Transverse colon (tissue), 4 donors: ENCODE results near the gene PTGFRN.

Experiments used
- EP300 ChIP-seq: sonication (generic); formaldehyde crosslinking; IDR thresholded peaks from one replicate; pipeline ENCODE4 v1.6.1; 2017; ENCODE audit warnings: antibody characterized with exemption, low read depth
- POLR2A ChIP-seq: fragments of 450-650 bp; IDR thresholded peaks from one replicate; pipeline ENCODE4 v1.6.1; 2016; ENCODE audit warnings: antibody characterized with exemption, mild to moderate bottlenecking, moderate library complexity
- POLR2AphosphoS5 ChIP-seq, 3 donors: sonication (generic); formaldehyde crosslinking; IDR thresholded peaks; one replicate each; pipeline ENCODE4 v1.6.1; 2016; ENCODE audit warnings: antibody characterized with exemption in 3 of 3
- TF ChIP-seq, protein P1 (sequence below), 5 experiments: fragments of 200-600 bp in 3 of 5; fragments of 450-650 bp in 2 of 5; sonication (generic) in 3 of 5; IDR thresholded peaks; 1 replicate in 2 of 5; 2 replicates in 3 of 5; pipeline ENCODE4 v1.5.1; 2016 to 2017; ENCODE audit warnings: antibody characterized with exemption in 5 of 5, inconsistent platforms in 3 of 5, mild to moderate bottlenecking in 2 of 5, moderate library complexity in 1 of 5

DNA sequence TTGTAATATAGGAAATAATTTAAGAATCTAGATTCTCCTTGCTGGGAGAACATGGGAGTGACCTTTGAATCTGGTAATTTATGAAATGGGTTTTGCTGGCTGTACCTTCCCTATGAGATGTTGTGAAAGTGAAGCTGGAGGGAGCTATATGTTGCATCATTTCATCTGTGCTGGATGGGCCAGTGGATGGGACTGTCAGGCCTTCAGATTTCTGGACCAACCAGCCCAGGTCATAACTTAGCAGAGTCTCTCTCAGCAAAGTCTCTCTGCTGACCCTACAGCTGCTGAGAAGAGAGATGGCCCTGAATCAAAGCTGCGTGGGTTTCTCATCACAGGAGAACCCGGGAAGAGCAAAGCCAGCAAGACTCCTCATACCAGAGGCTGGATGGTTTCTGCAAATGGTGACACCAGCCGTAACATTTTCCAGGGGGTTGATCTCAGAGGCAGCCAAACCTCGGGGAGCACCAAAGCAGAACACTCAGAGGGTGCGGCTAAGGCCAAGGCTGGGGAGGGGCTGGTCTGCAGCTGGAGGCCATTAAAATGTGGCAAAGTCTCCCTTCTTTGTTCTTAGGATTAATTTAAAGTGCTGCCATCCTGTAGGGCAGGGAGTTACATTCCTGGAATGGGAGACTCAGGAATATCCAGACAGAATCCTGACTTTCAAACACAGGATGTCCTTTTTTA, 18.2 kb upstream of the PTGFRN start:
- TF ChIP-seq, protein P1, sequence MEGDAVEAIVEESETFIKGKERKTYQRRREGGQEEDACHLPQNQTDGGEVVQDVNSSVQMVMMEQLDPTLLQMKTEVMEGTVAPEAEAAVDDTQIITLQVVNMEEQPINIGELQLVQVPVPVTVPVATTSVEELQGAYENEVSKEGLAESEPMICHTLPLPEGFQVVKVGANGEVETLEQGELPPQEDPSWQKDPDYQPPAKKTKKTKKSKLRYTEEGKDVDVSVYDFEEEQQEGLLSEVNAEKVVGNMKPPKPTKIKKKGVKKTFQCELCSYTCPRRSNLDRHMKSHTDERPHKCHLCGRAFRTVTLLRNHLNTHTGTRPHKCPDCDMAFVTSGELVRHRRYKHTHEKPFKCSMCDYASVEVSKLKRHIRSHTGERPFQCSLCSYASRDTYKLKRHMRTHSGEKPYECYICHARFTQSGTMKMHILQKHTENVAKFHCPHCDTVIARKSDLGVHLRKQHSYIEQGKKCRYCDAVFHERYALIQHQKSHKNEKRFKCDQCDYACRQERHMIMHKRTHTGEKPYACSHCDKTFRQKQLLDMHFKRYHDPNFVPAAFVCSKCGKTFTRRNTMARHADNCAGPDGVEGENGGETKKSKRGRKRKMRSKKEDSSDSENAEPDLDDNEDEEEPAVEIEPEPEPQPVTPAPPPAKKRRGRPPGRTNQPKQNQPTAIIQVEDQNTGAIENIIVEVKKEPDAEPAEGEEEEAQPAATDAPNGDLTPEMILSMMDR (IDR thresholded peaks at IDR 0.05), result no peak
- TF ChIP-seq POLR2A (no peak), POLR2AphosphoS5 (IDR thresholded peaks at IDR 0.05) (no peak), EP300 (no peak)
